ENCODE measurements around the gene ORC3. TPM values are rescaled to one million over a fixed set of nuclear protein-coding genes. Genes with fewer than 3 reads are reported as not detected.

The ORC3 gene
- polyA plus RNA-seq, 1 donor (not counting 4 experiments of a cell fraction or from before 2014, with no cell fraction given) = 37.4 TPM

DNA sequence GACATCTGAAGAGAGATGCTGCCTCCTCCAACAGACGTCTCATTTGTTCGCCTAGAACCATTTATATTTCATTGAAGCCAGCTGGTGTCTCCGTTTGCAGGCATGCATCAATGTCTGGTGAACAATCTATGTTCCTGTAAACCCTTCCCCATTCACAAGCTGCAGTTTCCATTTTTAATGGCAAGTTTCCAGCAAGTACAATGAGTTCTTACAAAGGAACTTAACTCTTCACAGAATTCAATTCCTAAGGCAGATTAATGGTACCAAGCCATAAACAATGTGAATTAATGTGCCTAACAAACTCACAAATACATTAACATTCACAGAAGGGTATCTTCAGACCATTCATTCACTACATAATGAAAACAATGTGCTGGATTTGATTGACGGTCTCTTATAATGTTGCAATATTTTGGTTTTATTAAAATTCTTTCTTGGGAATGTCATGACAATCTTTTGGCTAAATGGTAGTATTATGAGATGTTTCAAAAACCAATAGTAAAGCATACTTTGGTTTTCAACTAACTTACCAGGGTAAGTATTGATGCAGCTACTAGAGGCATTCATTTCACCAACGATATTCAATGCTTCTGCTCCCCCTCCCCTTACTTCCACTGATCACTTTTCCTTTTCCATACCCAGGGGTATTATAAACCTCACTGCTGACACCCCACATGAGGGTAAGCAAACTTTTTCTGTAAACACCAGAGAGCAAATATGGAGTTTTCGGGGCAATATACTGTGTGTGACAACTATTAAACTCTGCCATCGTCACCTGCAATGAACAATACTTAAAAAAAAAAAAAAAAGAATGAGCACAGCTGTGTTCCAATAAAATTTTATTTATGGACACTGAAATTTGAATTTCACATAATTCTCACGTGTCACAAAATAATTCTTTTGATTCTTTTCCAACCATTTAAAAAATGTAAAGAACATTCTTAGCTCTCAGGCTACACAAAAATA, 107.9 kb downstream of the ORC3 start:
- peaks cover 3 to 5% of the 10 kb centered on the region in 2 experiments for H3K36me3 ChIP-seq (ENCODE audit: control insufficient read depth in 2 of 2, extremely low read depth in 1 of 2, insufficient read depth in 2 of 2, low read length in 2 of 2)
- TF ChIP-seq, protein P1, sequence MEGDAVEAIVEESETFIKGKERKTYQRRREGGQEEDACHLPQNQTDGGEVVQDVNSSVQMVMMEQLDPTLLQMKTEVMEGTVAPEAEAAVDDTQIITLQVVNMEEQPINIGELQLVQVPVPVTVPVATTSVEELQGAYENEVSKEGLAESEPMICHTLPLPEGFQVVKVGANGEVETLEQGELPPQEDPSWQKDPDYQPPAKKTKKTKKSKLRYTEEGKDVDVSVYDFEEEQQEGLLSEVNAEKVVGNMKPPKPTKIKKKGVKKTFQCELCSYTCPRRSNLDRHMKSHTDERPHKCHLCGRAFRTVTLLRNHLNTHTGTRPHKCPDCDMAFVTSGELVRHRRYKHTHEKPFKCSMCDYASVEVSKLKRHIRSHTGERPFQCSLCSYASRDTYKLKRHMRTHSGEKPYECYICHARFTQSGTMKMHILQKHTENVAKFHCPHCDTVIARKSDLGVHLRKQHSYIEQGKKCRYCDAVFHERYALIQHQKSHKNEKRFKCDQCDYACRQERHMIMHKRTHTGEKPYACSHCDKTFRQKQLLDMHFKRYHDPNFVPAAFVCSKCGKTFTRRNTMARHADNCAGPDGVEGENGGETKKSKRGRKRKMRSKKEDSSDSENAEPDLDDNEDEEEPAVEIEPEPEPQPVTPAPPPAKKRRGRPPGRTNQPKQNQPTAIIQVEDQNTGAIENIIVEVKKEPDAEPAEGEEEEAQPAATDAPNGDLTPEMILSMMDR (optimal IDR thresholded peaks at IDR 0.05 in 1 of 3, IDR thresholded peaks at IDR 0.05 in 1 of 3, conservative IDR thresholded peaks at IDR 0.05 in 1 of 3; ENCODE audit: extremely low read depth in 1 of 3, insufficient read depth in 2 of 3, low read length in 3 of 3) = no peak
- TF ChIP-seq EZH2 (IDR thresholded peaks at IDR 0.05; ENCODE audit: low read length) = no peak
- H2AFZ ChIP-seq (ENCODE audit: control insufficient read depth, low read length) = no peak overlapping the region
- H3K27ac ChIP-seq (ENCODE audit: control insufficient read depth, insufficient read depth, low read length) = peak overlapping the region; percentile 97
- H3K9ac ChIP-seq (ENCODE audit: control insufficient read depth, extremely low read depth, insufficient read depth, low read length) = no peak overlapping the region
- peak overlapping the region; percentile 84 for H3K4me2 ChIP-seq (ENCODE audit: control insufficient read depth, extremely low read depth, insufficient read depth, low read depth, low read length)
- peak overlapping the region; percentile 89 to 91 (median 90) for H3K4me3 ChIP-seq (ENCODE audit: control insufficient read depth in 2 of 3, extremely low read depth in 1 of 3, insufficient read depth in 2 of 3, low read depth in 1 of 3, low read length in 3 of 3)
- H3K4me1 ChIP-seq (ENCODE audit: control insufficient read depth, extremely low read depth, insufficient read depth, low read length) = peaks cover 9% of the 10 kb centered on the region
- FAIRE-seq (no peak), DNase-seq (ENCODE audit: low read depth, low spot score) (no peak)
- H4K20me1 ChIP-seq (ENCODE audit: control insufficient read depth, extremely low read depth, insufficient read depth, low read length) = peaks cover 27% of the 10 kb centered on the region
- H3K79me2 ChIP-seq (ENCODE audit: control insufficient read depth, insufficient read depth, low read length) = peaks cover 91% of the 10 kb centered on the region
- dilution Hi-C loops (cut with MboI; ENCODE audit: extremely low pct_ligation_motif_present, low sequenced_read_pairs) = no loop called here
- no peaks in the 10 kb centered on the region for H3K27me3 ChIP-seq (ENCODE audit: control insufficient read depth, extremely low read depth, insufficient read depth, low read length)
- no peaks in the 10 kb centered on the region for H3K9me3 ChIP-seq (ENCODE audit: control insufficient read depth, low read depth, low read length)
- H3K9me1 ChIP-seq (ENCODE audit: control insufficient read depth, extremely low read depth, insufficient read depth, low read length) = no peaks in the 10 kb centered on the region

DNA sequence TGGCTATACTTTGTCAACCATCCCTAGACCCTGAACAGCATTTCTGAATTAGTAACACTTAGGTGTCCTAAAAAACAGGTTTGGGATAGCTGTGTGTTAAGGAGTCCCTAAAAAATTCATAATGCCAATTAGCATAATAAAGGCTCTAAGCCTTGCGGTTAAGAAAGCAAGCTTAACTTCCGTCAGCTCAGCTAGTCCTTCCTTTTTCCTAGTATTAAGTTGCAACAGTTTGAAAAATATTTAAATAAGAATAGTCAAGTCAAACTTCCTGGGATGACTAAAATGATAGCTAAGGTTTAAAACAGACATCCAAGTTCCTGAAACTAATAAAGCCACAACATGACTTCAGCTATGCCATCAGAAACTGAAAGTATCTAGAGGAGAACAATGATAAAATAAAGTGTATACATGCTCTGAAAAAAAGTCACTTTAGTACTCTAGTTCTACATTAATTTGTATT, 108.6 kb downstream of the ORC3 start:
- TF ChIP-seq, protein P1 (optimal IDR thresholded peaks at IDR 0.05 in 1 of 3, IDR thresholded peaks at IDR 0.05 in 1 of 3, conservative IDR thresholded peaks at IDR 0.05 in 1 of 3; ENCODE audit: extremely low read depth in 1 of 3, insufficient read depth in 2 of 3, low read length in 3 of 3) = no peak
- Histone ChIP-seq H4K20me1 (ENCODE audit: control insufficient read depth, extremely low read depth, insufficient read depth, low read length) (peaks cover 23% of the 10 kb centered on the region), H3K9me1 (ENCODE audit: control insufficient read depth, extremely low read depth, insufficient read depth, low read length) (no peaks in the 10 kb centered on the region), H3K27ac (ENCODE audit: control insufficient read depth, insufficient read depth, low read length) (peak overlapping the region; percentile 97), H3K36me3 (ENCODE audit: control insufficient read depth in 2 of 2, extremely low read depth in 1 of 2, insufficient read depth in 2 of 2, low read length in 2 of 2) (peaks cover 3 to 5% of the 10 kb centered on the region in 2 experiments), H3K9me3 (ENCODE audit: control insufficient read depth, low read depth, low read length) (no peaks in the 10 kb centered on the region), H3K4me1 (ENCODE audit: control insufficient read depth, extremely low read depth, insufficient read depth, low read length) (peaks cover 9% of the 10 kb centered on the region), H3K79me2 (ENCODE audit: control insufficient read depth, insufficient read depth, low read length) (peaks cover 84% of the 10 kb centered on the region), H2AFZ (ENCODE audit: control insufficient read depth, low read length) (no peak overlapping the region), H3K4me2 (ENCODE audit: control insufficient read depth, extremely low read depth, insufficient read depth, low read depth, low read length) (peak overlapping the region; percentile 84), H3K4me3 (ENCODE audit: control insufficient read depth in 2 of 3, extremely low read depth in 1 of 3, insufficient read depth in 2 of 3, low read depth in 1 of 3, low read length in 3 of 3) (peak overlapping the region; percentile 89 to 91 (median 90)), H3K9ac (ENCODE audit: control insufficient read depth, extremely low read depth, insufficient read depth, low read length) (peak overlapping the region; percentile 94), H3K27me3 (ENCODE audit: control insufficient read depth, extremely low read depth, insufficient read depth, low read length) (no peaks in the 10 kb centered on the region)
- dilution Hi-C loops (cut with MboI; ENCODE audit: extremely low pct_ligation_motif_present, low sequenced_read_pairs) = no loop called here
- FAIRE-seq (no peak), DNase-seq (ENCODE audit: low read depth, low spot score) (no peak)

All from keratinocyte (primary cell).